ENCODE data around the gene QTRT2.

- no peak for TF ChIP-seq CTCF (conservative IDR thresholded peaks at IDR 0.05; ENCODE audit: low read length)
- TF ChIP-seq EZH2phosphoT487 (IDR thresholded peaks at IDR 0.05; ENCODE audit: borderline replicate concordance) = no peak
These were observed 21.6 kb downstream of the QTRT2 start for GRCh38 chr3:114078126-114078525.
